GM06990 (cell line): Measurements from ENCODE around the gene SHOC2.

Experiments used
- DNase-seq: peaks from one replicate; pipeline ENCODE4 v3.0.0-alpha.2; 2011; ENCODE audit not compliant: insufficient read length; ENCODE audit errors: extremely low read depth
- H3K27me3 ChIP-seq: replicated peaks from 2 replicates; pipeline ENCODE4 v1.6.0; 2011; ENCODE audit warnings: low read length; ENCODE audit not compliant: control insufficient read depth, insufficient read depth
- H3K36me3 ChIP-seq: 2 replicates; pipeline ENCODE4 v1.5.1; 2011; ENCODE audit warnings: low read length; ENCODE audit not compliant: control insufficient read depth, insufficient read depth
- H3K4me3 ChIP-seq: replicated peaks from 2 replicates; pipeline ENCODE4 v1.5.1; 2011; ENCODE audit warnings: low read depth, mild to moderate bottlenecking, control low read depth, low read length
- TF ChIP-seq, protein P1 (sequence below): IDR thresholded peaks from 2 replicates; pipeline ENCODE4 v1.5.1; 2011; ENCODE audit warnings: low read length, control low read depth, mild to moderate bottlenecking, inconsistent platforms; ENCODE audit not compliant: insufficient read depth, poor library complexity, severe bottlenecking

The SHOC2 gene

DNA sequence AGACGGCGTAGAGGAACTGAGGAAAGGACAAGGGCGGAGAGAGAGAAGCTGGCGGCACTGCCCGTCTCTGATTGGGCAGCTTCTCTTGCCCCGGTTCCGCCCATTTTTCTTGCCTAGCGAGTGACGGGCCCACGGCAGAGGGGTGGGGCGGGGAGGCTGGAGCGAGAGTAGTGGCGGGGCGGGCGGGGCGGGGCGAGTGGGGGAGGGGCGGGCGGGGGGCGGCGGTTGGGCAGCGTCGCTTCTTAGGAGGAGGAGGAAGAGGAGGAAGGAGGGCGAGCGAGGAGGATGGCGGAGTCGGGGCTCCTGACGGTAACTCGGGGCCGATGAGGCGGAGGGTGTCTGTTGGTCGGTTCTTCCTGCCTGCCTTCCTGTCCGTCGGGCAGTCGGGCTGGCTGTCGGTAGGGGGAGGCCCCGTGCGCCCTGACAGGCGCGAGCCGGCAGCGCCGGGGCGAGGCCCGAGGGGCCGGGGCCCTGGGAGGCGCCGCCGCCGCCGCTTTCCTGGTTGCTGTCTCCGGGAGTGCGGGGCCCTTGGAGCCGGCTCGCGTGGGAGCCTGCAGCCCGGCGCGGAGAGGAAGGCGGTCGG is at the start of gene SHOC2:
TSS of gene SHOC2 (plus strand) at position 256 of the 583 bp plus-strand sequence. CDS start 44,755 bp downstream, outside the sequence.
- Histone ChIP-seq H3K4me3 (peak within 1 kb of the TSS; percentile 98), H3K36me3 (no peaks in the 10 kb centered on the region; the same call in 1 of the 2 replicates), H3K27me3 (no peaks in the 10 kb centered on the region)
- no peak for DNase-seq
- TF ChIP-seq, protein P1, sequence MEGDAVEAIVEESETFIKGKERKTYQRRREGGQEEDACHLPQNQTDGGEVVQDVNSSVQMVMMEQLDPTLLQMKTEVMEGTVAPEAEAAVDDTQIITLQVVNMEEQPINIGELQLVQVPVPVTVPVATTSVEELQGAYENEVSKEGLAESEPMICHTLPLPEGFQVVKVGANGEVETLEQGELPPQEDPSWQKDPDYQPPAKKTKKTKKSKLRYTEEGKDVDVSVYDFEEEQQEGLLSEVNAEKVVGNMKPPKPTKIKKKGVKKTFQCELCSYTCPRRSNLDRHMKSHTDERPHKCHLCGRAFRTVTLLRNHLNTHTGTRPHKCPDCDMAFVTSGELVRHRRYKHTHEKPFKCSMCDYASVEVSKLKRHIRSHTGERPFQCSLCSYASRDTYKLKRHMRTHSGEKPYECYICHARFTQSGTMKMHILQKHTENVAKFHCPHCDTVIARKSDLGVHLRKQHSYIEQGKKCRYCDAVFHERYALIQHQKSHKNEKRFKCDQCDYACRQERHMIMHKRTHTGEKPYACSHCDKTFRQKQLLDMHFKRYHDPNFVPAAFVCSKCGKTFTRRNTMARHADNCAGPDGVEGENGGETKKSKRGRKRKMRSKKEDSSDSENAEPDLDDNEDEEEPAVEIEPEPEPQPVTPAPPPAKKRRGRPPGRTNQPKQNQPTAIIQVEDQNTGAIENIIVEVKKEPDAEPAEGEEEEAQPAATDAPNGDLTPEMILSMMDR = peak; percentile 31

DNA sequence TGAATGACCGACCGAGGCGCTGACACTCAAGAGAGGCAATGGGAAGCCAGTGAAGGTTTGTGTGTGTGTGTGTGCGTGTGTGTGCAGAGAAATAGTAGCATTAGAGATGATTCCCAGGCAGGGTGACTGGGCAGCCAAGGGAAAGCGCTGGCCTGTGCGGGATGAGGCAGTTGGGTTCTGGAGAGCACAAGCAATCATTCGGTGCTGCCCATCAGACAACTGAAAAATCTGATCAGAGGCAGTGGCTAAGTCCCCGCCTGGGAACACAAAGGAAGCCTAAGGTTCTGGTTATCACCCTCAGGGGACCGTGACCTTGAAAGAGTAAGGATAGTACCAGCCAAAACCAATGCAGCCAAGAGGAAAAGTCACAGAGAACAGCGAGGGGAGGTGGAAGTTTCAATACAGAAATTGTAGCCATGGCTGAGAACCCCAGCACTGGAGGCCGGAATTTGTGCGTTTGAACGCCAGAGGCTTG is 48.5 kb upstream of the SHOC2 start:
- TF ChIP-seq, protein P1 = no peak
- Histone ChIP-seq H3K36me3 (no peaks in the 10 kb centered on the region), H3K4me3 (peak overlapping the region; percentile 83), H3K27me3 (no peaks in the 10 kb centered on the region)
- no peak for DNase-seq

DNA sequence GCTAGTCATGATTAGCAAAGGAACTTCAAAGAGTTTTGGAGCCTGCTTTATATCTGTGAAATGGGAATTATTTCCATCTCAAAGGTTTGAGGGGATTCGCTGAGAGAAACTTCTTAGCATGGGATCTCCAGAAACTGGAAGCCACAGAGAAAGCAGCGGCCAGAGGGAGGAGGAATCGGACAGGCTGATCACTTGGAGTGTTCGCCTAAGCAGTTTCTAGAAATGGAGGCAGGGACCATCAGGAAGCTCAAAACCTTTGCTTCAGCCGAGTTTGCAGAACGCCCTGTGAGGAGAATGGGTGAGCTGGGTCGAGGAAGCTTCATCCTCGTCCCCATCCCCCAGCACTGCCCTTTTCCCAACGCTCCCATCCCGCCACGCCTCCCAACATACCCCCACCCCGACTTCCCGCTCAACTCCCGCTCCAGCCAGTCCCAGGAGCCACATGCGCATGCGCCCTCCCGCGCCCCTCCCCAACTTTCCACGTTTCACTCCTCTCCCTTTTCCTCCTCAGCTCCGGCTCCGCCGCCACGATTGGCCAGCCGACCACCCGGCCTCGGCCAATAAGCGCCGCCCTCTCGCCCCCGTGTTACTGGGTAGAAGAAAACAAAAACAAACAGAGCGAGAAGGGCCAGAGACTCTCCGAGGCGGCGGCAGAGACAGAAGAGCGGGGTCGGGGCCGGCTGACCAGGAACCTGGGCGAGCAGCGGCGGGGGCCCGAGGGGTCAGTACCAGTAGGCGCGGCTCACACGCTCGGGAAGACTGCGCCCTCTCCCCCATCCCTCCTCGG is 47.9 kb upstream of the SHOC2 start, which contains the start of gene PDCD4:
TSS of gene PDCD4 (plus strand) at position 631 of the 787 bp plus-strand sequence. CDS start 4,100 bp downstream, outside the sequence.
- Histone ChIP-seq H3K27me3 (no peaks in the 10 kb centered on the region), H3K4me3 (peak within 1 kb of the TSS; percentile 83), H3K36me3 (no peaks in the 10 kb centered on the region)
- peak; percentile 93 for DNase-seq
- TF ChIP-seq, protein P1 = no peak

DNA sequence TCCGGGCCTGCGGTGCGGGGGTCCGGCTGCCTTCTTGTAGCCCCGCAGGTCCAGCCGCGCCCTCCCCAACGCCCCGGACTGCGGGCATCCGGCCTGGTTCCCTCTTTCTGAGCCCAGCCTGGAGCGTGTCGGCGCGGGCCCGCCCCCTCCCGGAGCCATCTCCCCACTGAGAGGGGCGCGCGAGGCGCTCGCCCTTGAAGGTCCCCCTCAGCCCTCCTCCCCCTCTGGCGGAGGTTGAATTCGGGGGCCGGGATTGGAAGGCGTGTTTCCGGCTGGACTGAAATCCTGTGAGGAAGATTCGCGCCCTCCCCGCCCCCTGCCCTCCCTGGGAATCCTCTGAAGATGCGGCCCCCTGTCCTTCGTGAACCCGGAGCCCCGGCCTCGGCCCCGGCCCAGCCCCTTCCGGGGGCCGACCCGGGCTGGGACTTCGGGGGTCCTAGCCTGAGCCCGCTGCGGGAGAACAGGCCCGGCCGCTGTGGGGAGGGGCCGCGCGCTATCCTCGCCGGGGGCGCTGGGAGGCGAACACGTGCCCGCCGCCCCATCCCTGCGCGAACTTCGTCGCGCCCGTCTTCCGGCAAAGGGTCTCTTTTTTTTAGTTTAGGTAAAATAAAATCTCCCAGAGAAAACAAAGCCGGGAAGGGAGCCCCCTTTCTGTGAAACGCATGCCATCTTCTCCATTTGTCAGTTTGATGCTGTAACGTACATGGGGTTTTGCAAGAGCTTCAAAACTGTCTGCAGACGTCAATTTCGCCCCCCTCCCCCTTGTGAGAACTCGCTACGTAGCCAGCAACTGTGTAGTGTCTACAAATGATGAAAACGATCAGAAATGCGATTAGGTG is 47.0 kb upstream of the SHOC2 start:
- peak; percentile 77 for DNase-seq
- H3K4me3 ChIP-seq = peak overlapping the region; percentile 83
- no peaks in the 10 kb centered on the region for H3K36me3 ChIP-seq
- no peaks in the 10 kb centered on the region for H3K27me3 ChIP-seq
- TF ChIP-seq, protein P1 = peak; percentile 29
